SKM-1 (cell line): ENCODE data around the gene SIGMAR1.

Source experiments
- DNase-seq: peaks from one replicate; lab custom pipeline; 2025; ENCODE audit not compliant: unreplicated experiment; lab: John Stamatoyannopoulos, UW

The SIGMAR1 gene

GRCh38 chr9:34633166-34633565, 4.4 kb downstream of the SIGMAR1 start:
- no peak for DNase-seq

DNA sequence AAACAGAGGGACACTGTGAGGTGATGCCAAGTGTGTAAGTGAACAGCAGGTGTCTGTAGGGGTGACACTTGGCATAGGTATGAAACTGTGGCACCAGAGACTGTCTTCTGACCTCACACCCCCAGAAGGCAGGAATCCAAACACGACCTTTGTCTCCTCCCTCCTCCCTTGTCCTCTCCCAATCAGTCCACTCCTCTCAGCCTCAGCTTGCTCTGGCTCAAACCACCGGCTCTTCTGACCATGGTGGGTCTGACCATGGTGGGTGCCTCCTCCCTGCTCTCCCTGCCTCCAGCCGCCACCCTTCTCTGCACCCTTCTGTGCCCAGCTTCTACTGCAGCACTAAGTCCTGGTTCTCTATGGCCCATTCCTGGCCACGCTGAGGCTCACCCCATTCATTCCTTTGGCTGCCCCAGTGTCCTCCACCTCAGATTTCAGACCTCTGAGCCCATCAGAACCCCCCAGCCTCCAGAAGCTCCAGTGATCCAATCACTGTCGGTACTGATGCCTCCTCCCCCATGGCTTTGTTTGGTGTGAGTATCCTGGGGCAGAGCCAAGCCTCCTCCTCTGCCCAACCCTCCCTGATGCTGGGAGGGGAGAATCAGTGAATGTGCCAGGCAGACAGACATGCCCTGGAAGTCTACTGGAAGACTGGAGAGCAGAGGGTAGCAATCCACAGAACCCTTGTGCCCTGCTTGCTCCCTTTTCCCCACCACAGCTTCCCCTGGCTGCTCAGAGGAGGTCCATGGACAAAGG, 7.0 kb downstream of the SIGMAR1 start:
- DNase-seq: no peak

DNA sequence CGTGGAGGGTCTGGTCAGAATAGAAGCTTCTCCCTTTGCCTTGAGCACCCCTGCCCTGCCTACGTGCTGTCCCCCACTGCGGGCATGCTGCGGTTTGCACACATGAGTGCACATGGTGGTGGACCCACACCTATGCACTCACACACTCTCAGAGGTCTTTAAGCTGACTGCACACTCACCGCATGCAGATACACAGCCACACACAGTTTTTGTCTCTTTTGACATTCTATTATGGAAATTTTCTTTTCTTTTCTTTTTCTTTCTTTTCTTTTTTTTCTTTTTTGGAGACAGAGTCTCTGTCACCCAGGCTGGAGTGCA, 8.1 kb downstream of the SIGMAR1 start:
- DNase-seq: no peak

- no peak for DNase-seq
Observed at GRCh38 chr9:34628656-34629490, 8.7 kb downstream of the SIGMAR1 start, which contains the start of gene ARID3C. ARID3C (minus strand) TSS chr9:34629066; CDS start chr9:34628014, 1,052 bp downstream.

DNA sequence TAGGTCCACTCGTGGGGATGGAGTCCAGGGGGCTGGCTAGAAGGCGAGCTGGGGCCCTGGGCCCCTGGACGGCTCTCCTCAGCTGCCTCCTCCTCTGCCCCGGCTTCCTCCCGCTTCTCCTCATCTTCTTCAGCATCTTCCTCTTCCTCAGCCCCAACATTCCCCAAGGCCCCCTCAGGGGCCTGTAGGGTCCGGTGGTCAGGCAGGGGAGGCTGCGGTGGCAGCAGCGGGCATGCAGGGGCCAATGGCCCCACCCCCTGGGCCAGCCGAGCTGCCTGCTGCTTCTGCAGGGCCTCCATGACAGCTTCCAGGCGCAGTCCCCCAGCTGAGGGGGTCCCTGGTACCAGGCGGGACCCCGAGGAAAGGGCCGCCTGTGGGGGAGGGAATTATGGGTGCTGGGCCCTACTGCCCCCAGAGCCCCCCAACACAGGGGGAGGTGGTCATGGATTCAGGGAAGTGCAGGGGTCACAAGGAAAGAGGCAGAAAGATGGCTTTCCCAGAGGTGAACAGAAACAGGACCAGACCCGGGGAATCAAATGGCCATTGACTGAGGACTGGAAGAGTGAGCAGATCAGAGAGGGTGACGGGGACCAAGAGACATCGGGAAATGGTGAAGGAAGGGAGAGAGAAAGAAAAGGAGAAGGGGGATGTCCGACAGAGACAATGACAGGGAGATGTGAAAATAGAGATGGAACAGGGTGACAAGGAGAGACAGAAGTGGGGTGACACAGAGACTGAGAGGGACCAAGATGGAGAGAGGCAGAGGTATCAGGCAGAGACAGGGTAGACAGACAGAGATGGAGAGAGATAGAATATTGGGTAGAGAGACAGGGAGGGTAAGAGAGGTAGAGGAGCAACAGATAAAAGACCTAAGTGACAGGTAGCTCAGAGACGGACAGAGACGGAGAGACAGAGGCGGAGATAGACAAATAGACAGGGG, 9.6 kb downstream of the SIGMAR1 start:
- no peak for DNase-seq

GRCh38 chr9:34625186-34625486, 12.5 kb downstream of the SIGMAR1 start:
- no peak for DNase-seq

DNA sequence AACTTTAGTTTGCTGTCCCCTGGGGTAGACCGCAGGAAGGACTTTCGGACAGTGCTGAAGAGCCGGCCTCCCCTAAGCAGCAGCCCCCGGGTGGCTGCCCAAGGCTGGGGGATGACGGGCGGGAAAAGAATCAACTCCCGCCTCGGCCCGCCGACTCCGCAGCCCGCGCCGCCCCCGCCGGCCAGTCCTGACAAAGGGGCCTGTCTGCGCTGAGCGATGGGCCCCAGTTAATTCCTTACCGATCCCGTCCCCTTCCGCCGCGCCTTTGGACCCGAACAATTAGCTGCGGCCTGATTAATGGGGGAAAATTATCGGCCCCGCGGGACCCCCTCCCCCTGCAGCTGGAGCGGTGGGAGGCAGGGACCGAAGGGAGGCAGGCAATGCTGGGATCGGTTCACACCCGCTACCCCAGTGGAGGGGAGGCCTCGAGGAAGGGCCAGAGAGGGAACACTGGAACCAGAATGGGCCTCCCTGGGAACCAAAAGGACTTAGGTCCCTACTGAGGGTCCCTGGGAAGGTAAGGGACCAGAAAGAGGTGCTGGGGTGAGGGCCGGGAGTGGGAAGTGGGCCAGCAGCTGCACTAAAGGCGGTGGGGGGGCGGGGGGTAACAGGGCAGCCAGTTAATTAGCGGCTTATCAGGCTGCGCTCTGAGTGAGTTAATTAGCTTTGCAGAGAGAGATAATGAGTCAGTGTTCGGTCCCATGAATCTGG, 13.0 kb downstream of the SIGMAR1 start:
- DNase-seq: no peak

- no peak for DNase-seq
Observed at GRCh38 chr9:34623374-34624235, 14.0 kb downstream of the SIGMAR1 start.

DNA sequence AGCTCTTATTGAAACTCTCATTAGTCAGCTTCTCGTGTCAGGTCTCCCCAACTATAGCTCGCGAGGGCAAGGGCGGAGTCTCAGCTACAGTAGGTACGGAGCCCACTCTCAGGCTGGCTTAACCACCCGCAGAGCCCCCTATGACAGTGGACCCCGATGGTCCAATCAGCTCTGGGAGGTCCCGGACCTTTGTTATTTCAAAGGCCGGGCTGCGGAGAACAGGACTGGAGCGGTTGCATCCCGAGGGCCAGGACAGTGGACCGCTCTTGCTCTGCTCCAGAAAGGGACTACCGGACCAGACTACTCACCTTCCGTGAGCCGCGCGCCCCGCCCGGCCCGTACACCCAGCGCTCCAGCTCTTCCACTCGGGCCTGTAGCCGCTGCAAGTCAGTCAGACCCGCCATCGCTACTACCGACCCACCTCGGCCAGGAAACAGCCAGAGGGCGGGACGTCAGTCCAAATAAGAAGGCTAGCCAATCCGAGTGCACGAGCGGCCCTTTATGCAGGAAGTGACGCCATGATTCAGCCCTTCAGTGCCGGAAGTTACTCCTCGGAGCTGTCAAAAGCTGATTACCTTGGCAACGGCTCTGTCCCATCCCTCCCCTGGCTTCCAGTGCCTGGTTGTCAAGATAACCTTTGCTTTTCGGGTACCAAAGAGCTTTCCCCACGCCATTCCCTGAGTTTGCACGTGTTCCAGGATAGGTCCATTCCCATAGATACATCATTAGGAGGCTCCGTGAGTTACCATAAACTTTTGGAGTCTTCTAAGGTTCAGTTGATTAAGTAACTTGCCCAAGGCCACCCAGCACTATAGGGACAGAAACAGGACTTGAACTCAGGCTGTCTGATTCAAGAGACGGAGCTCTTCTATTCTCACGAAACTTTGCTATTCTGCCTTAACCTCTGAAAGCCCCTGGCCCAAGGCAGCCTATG, 17.3 kb downstream of the SIGMAR1 start, which contains the start of gene DCTN3:
DCTN3 (minus strand) TSS at position 435 of the 934 bp plus-strand sequence; CDS start at position 404, 31 bp downstream.
- DNase-seq: peak; percentile 91

- DNase-seq: no peak
Observed at GRCh38 chr9:34615132-34615531, 22.5 kb downstream of the SIGMAR1 start.

DNA sequence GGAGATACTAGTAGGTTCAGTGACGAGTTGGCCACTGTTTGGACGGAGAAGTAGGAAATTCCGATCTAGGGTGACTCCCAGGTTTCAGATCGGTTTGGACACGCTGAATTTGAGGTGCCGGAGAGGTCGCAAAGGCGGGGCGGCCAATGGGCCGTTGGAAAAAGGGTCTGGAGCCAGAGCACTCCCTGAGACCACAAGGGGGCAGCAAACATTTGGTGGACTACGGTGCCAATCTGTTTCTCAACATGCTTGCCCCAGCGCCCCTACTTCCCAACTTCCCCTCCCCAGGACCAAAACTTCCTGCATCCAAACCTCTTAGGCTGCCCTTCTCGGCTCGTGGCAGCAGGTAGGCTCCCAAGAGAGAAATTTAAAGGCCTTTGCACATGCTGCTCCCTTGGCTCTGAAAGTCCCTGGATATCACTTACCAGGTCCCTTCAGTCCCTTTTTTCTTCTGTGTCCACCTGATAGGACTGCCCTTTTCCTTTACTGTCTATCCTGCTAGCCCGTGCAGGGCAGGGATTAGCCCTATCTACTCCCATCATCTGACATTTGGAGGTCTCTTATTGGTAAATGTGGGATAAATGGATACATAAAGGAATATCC, 24.7 kb downstream of the SIGMAR1 start:
- peak; percentile 56 for DNase-seq

GRCh38 chr9:34611811-34612787, 25.5 kb downstream of the SIGMAR1 start, which contains the start of gene RPP25L:
RPP25L (minus strand) TSS chr9:34612097; CDS start chr9:34611296, 801 bp downstream.
- DNase-seq: peak; percentile 25

- DNase-seq: no peak
Observed at GRCh38 chr9:34611251-34611810, 26.3 kb downstream of the SIGMAR1 start.

DNA sequence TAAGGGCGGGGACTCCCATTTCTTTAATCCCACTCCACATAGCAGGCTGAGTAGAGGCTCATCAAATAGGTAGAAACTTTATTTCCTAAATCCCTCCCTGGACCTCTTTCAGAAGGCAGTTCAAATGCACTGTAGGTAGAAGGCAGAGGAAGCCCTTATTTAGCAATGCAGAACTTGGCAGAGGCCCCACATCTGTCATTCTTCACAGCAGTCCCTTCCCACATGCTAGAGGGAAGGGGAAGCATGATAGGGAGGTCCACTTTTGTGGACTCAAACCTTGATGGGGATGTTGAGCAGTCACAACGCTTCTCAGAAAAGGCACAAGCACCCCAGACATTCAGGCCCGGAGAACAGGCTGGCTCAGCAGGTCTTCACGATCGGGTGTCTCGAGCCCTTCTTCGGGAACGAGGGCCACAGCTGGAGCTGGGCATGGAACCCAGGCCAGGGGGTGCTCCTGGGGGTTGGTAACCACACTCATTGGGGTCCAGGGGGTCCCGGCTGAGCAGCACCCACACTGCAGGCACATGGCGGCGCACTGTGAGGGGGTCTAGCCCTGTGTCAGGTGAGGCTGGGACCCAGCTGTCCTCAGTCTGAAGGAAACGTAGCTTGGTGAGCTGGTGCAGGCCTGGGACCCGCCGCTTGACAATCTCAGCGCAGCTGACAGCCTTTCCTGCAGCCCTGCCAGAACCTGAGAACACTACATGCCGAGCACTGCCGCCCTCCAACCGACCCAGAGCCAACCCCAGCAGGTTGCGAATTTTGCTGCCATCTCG, 27.0 kb downstream of the SIGMAR1 start:
- DNase-seq: no peak

- no peak for DNase-seq
Observed at GRCh38 chr9:34607331-34607730, 30.3 kb downstream of the SIGMAR1 start.

GRCh38 chr9:34606905-34607304, 30.7 kb downstream of the SIGMAR1 start:
- DNase-seq: no peak
